HG03025 (cell line): ENCODE results near the gene PODXL2.
"Not testable (repeated sequence)": the region's sequence is repeated elsewhere in the genome, so short reads cannot be mapped to it uniquely, and the experiment has no call there.

Source experiments
- ATAC-seq: cut with Tn5 transposase; IDR thresholded peaks from one replicate; pipeline ENCODE4 v1.9.1; 2021; ENCODE audit warnings: mild to moderate bottlenecking, moderate library complexity; ENCODE audit not compliant: unreplicated experiment, low FRiP score

PODXL2 gene

GRCh38 chr3:127672429-127673190, 43.6 kb downstream of the PODXL2 start, which contains the start of gene ABTB1:
ABTB1 (plus strand) TSS chr3:127672952; CDS start chr3:127673026, 74 bp downstream.
- ATAC-seq: peak; percentile 56

- peak; percentile 37 for ATAC-seq
Observed at GRCh38 chr3:127673191-127674100, 44.5 kb downstream of the PODXL2 start.

- no peak for ATAC-seq
Observed at GRCh38 chr3:127674101-127674721, 45.2 kb downstream of the PODXL2 start.

GRCh38 chr3:127674790-127675189, 45.8 kb downstream of the PODXL2 start:
- ATAC-seq: no peak

- no peak for ATAC-seq
Observed at GRCh38 chr3:127675651-127676391, 46.8 kb downstream of the PODXL2 start.

- no peak for ATAC-seq
Observed at GRCh38 chr3:127676456-127676855, 47.5 kb downstream of the PODXL2 start.

GRCh38 chr3:127676921-127677351, 48.0 kb downstream of the PODXL2 start:
- ATAC-seq: no peak

- no peak for ATAC-seq
Observed at GRCh38 chr3:127677541-127678314, 48.7 kb downstream of the PODXL2 start.

GRCh38 chr3:127678315-127678599, 49.3 kb downstream of the PODXL2 start:
- ATAC-seq: no peak

GRCh38 chr3:127678611-127679533, 49.9 kb downstream of the PODXL2 start:
- no peak for ATAC-seq

- no peak for ATAC-seq
Observed at GRCh38 chr3:127679534-127680145, 50.7 kb downstream of the PODXL2 start.

- no peak for ATAC-seq
Observed at GRCh38 chr3:127680146-127680661, 51.2 kb downstream of the PODXL2 start.

- no peak for ATAC-seq
Observed at GRCh38 chr3:127680798-127681221, 51.8 kb downstream of the PODXL2 start.

GRCh38 chr3:127682175-127682554, 53.2 kb downstream of the PODXL2 start:
- ATAC-seq: not testable (repeated sequence)

- no peak for ATAC-seq
Observed at GRCh38 chr3:127682561-127682960, 53.6 kb downstream of the PODXL2 start.

GRCh38 chr3:127684871-127685707, 56.1 kb downstream of the PODXL2 start:
- ATAC-seq: no peak
